GM23338 (cell line): Measurements from ENCODE around the gene KLC1. TPM values are rescaled to one million over a fixed set of nuclear protein-coding genes. Genes with fewer than 3 reads are reported as not detected.

ENCODE experiments used
- ATAC-seq: fragments of 200-7000 bp; cut with Tn5 transposase; 3 replicates; pipeline ENCODE4 v1.9.1; 2020
- DNase-seq: peaks from one replicate; pipeline ENCODE4 v3.0.0-alpha.2; 2015; ENCODE audit warnings: low spot score
- H2AFZ ChIP-seq: fragments of 200-600 bp; sonication (generic); 2 replicates; pipeline ENCODE4 v1.8.0; 2016; ENCODE audit warnings: antibody characterized with exemption, mild to moderate bottlenecking, moderate library complexity
- H3F3A ChIP-seq: fragments of 200-600 bp; sonication (generic); replicated peaks from 2 replicates; pipeline ENCODE4 v1.8.0; 2017; ENCODE audit warnings: antibody characterized with exemption, mixed run types, low read depth
- H3K27ac ChIP-seq: fragments of 200-600 bp; sonication (generic); 2 replicates; pipeline ENCODE4 v1.6.1; 2016; ENCODE audit warnings: low read depth
- H3K27me3 ChIP-seq: fragments of 200-600 bp; sonication (generic); 2 replicates; pipeline ENCODE4 v1.8.0; 2016; ENCODE audit warnings: mild to moderate bottlenecking, mixed run types, moderate library complexity; ENCODE audit not compliant: insufficient read depth
- H3K36me3 ChIP-seq: fragments of 200-600 bp; sonication (generic); 2 replicates; pipeline ENCODE4 v1.8.0; 2016; ENCODE audit warnings: mild to moderate bottlenecking; ENCODE audit not compliant: insufficient read depth
- H3K4me1 ChIP-seq: fragments of 200-600 bp; sonication (generic); 2 replicates; pipeline ENCODE4 v1.8.0; 2016; ENCODE audit warnings: mild to moderate bottlenecking, moderate library complexity; ENCODE audit not compliant: insufficient read depth
- H3K4me2 ChIP-seq: fragments of 200-600 bp; sonication (generic); 2 replicates; pipeline ENCODE4 v1.7.1; 2017; ENCODE audit warnings: mixed run types
- H3K4me3 ChIP-seq: fragments of 200-600 bp; sonication (generic); 2 replicates; pipeline ENCODE4 v1.6.1; 2016; ENCODE audit warnings: mixed run types
- H3K79me2 ChIP-seq: fragments of 200-600 bp; sonication (generic); replicated peaks from 2 replicates; pipeline ENCODE4 v1.8.0; 2017; ENCODE audit warnings: mild to moderate bottlenecking; ENCODE audit not compliant: insufficient read depth
- H3K9me2 ChIP-seq: fragments of 200-600 bp; sonication (generic); 2 replicates; pipeline ENCODE4 v1.8.0; 2017; ENCODE audit not compliant: insufficient read depth
- H4K20me1 ChIP-seq: fragments of 200-600 bp; sonication (generic); replicated peaks from 2 replicates; pipeline ENCODE4 v1.8.0; 2017; ENCODE audit warnings: mild to moderate bottlenecking; ENCODE audit not compliant: insufficient read depth
- H3K27ac Mint-ChIP-seq: 2 replicates; pipeline ENCODE4 v1.8.0; 2020; ENCODE audit warnings: inconsistent platforms, mild to moderate bottlenecking, moderate library complexity, mixed read lengths
- H3K27me3 Mint-ChIP-seq: 3 replicates; pipeline ENCODE4 v1.8.0; 2022; ENCODE audit warnings: low read depth, mild to moderate bottlenecking, moderate library complexity, mixed read lengths, inconsistent platforms; ENCODE audit not compliant: insufficient read depth, poor library complexity
- H3K36me3 Mint-ChIP-seq: 3 replicates; pipeline ENCODE4 v1.8.0; 2021; ENCODE audit warnings: low read depth, mild to moderate bottlenecking, inconsistent platforms, moderate library complexity, mixed read lengths
- H3K4me1 Mint-ChIP-seq: 3 replicates; pipeline ENCODE4 v1.8.0; 2020; ENCODE audit warnings: mild to moderate bottlenecking, inconsistent platforms, mixed read lengths
- H3K4me3 Mint-ChIP-seq: 3 replicates; pipeline ENCODE4 v1.8.0; 2021; ENCODE audit warnings: moderate library complexity, mild to moderate bottlenecking, inconsistent platforms, mixed read lengths
- H3K9me3 Mint-ChIP-seq: 3 replicates; pipeline ENCODE4 v1.8.0; 2020; ENCODE audit warnings: moderate library complexity, mild to moderate bottlenecking, inconsistent platforms, mixed read lengths
- CREB1 ChIP-seq: fragments of 250-450 bp; sonication (Bioruptor Pico); IDR thresholded peaks from 2 replicates; pipeline ENCODE4 v1.5.0; 2020; ENCODE audit warnings: low read depth, mild to moderate bottlenecking, moderate library complexity
- ETS1 ChIP-seq: IDR thresholded peaks from 2 replicates; pipeline ENCODE4 v1.6.1; 2016; ENCODE audit warnings: antibody characterized with exemption
- EZH2phosphoT487 ChIP-seq: fragments of 200-600 bp; sonication (generic); IDR thresholded peaks from one replicate; pipeline ENCODE4 v1.8.1; 2018; ENCODE audit warnings: antibody characterized with exemption; ENCODE audit not compliant: unreplicated experiment
- NANOG ChIP-seq: IDR thresholded peaks from 2 replicates; pipeline ENCODE4 v1.6.1; 2016; ENCODE audit warnings: antibody characterized with exemption, borderline replicate concordance
- REST ChIP-seq: IDR thresholded peaks from one replicate; pipeline ENCODE4 v1.6.1; 2018; ENCODE audit warnings: antibody characterized with exemption; ENCODE audit not compliant: unreplicated experiment
- ZNF114 ChIP-seq: fragments of 250-450 bp; sonication (Bioruptor Pico); IDR thresholded peaks from 2 replicates; pipeline ENCODE4 v1.5.0; 2020; ENCODE audit warnings: mild to moderate bottlenecking, moderate library complexity
- ZNF331 ChIP-seq: fragments of 250-450 bp; sonication (Bioruptor Pico); IDR thresholded peaks from 2 replicates; pipeline ENCODE4 v1.5.0; 2020; ENCODE audit warnings: low read depth, mild to moderate bottlenecking, moderate library complexity
- ZNF462 ChIP-seq: fragments of 250-450 bp; sonication (Bioruptor Pico); IDR thresholded peaks from 2 replicates; pipeline ENCODE4 v1.5.0; 2020; ENCODE audit warnings: mild to moderate bottlenecking, moderate library complexity
- polyA plus RNA-seq: library from polyadenylated mRNA; unstranded; fragments of >200 nt; fragmentation: Nextera tagmentation; extraction: Ambion mirVana; gene quantifications from 2 replicates; pipeline ENCODE4 v1.2.1, GENCODE V29; 2016
- total RNA-seq: library from RNA; depleted of rRNA; stranded (reverse); fragments of >200 nt; shearing (Covaris generic); gene quantifications from 2 replicates; pipeline ENCODE4 v1.2.3, GENCODE V29; 2014

Gene KLC1
- total and polyA plus RNA-seq, 2 experiments from 2014 or later = 165 to 308 TPM

GRCh38 chr14:103633391-103633790 lies 4.4 kb downstream of the KLC1 start:
- H3K4me1 ChIP-seq = peaks cover 16% of the 10 kb centered on the region
- no peak overlapping the region for H2AFZ ChIP-seq
- H3K79me2 ChIP-seq = peaks cover 89% of the 10 kb centered on the region
- peak overlapping the region; percentile 82 for H3K27ac Mint-ChIP-seq
- no peaks in the 10 kb centered on the region for H3K9me3 Mint-ChIP-seq
- H4K20me1 ChIP-seq = peaks cover 76% of the 10 kb centered on the region
- TF ChIP-seq ZNF331 (CRISPR knock-in tag) = no peak
- TF ChIP-seq NANOG = no peak
- no peak for TF ChIP-seq REST
- TF ChIP-seq EZH2phosphoT487 = no peak
- TF ChIP-seq CREB1 (CRISPR knock-in tag) = no peak
- TF ChIP-seq ETS1 = no peak
- no peaks in the 10 kb centered on the region for H3K27me3 ChIP-seq
- H3F3A ChIP-seq = 0 out of 2 replicates have a peak, but pooled peaks cover 4% of the 10 kb centered on the region
- no peaks in the 10 kb centered on the region for H3K9me2 ChIP-seq
- no peak for DNase-seq
- no peak overlapping the region for H3K27ac ChIP-seq
- peaks cover 18% of the 10 kb centered on the region for H3K36me3 Mint-ChIP-seq
- no peak overlapping the region for H3K4me3 ChIP-seq
- H3K27me3 Mint-ChIP-seq = peaks cover 6% of the 10 kb centered on the region
- no peak overlapping the region for H3K4me3 Mint-ChIP-seq
- no peak for ATAC-seq
- peaks cover 5% of the 10 kb centered on the region; the same call in 1 of the 2 replicates for H3K36me3 ChIP-seq
- H3K4me2 ChIP-seq = no peak overlapping the region
- peaks cover 22% of the 10 kb centered on the region for H3K4me1 Mint-ChIP-seq

GRCh38 chr14:103634156-103634555 lies 5.1 kb downstream of the KLC1 start:
- ATAC-seq = no peak
- peaks cover 21% of the 10 kb centered on the region for H3K36me3 Mint-ChIP-seq
- H3K27ac Mint-ChIP-seq = peak overlapping the region; percentile 39; the same call in 1 of the 2 replicates
- no peak for TF ChIP-seq ZNF462 (CRISPR knock-in tag)
- TF ChIP-seq ZNF114 = no peak

More at GRCh38 chr14:103634156-103634555, 5.1 kb downstream of the KLC1 start:
- Mint-ChIP-seq H3K9me3 (no peaks in the 10 kb centered on the region), H3K4me1 (peaks cover 22% of the 10 kb centered on the region), H3K4me3 (no peak overlapping the region), H3K27me3 (peaks cover 5% of the 10 kb centered on the region)
- H4K20me1 ChIP-seq = peaks cover 81% of the 10 kb centered on the region
- no peak overlapping the region for H2AFZ ChIP-seq
- H3K4me1 ChIP-seq = peaks cover 15% of the 10 kb centered on the region
- H3K4me2 ChIP-seq = no peak overlapping the region
- H3F3A ChIP-seq = 0 out of 2 replicates have a peak, but pooled peaks cover 4% of the 10 kb centered on the region
- H3K79me2 ChIP-seq = peaks cover 97% of the 10 kb centered on the region
- H3K27me3 ChIP-seq = no peaks in the 10 kb centered on the region
- peaks cover 5% of the 10 kb centered on the region; the same call in 1 of the 2 replicates for H3K36me3 ChIP-seq
- no peak overlapping the region for H3K4me3 ChIP-seq
- DNase-seq = no peak
- H3K9me2 ChIP-seq = no peaks in the 10 kb centered on the region
- H3K27ac ChIP-seq = no peak overlapping the region
